Adrenal gland (tissue), 5 donors: ENCODE data around the gene MARCHF6.

ENCODE experiments used
- CTCF ChIP-seq, 6 experiments: fragments of 450-650 bp in 4 of 6; fragments of 200-600 bp in 2 of 6; sonication (generic) in 1 of 6; IDR thresholded peaks; 1 replicate in 5 of 6; 2 replicates in 1 of 6; pipeline versions ENCODE4 v1.5.1 to v1.8.0; 2016 to 2021; ENCODE audit warnings: antibody characterized with exemption in 6 of 6, mild to moderate bottlenecking in 2 of 6, moderate library complexity in 1 of 6
- POLR2A ChIP-seq, 2 donors: fragments of 450-650 bp; IDR thresholded peaks; one replicate each; pipeline ENCODE4 v1.6.1; 2017; ENCODE audit warnings: antibody characterized with exemption in 2 of 2, mild to moderate bottlenecking in 2 of 2, moderate library complexity in 1 of 2
- donor health status: DM: no; HTN: no; CAD: no.

DNA sequence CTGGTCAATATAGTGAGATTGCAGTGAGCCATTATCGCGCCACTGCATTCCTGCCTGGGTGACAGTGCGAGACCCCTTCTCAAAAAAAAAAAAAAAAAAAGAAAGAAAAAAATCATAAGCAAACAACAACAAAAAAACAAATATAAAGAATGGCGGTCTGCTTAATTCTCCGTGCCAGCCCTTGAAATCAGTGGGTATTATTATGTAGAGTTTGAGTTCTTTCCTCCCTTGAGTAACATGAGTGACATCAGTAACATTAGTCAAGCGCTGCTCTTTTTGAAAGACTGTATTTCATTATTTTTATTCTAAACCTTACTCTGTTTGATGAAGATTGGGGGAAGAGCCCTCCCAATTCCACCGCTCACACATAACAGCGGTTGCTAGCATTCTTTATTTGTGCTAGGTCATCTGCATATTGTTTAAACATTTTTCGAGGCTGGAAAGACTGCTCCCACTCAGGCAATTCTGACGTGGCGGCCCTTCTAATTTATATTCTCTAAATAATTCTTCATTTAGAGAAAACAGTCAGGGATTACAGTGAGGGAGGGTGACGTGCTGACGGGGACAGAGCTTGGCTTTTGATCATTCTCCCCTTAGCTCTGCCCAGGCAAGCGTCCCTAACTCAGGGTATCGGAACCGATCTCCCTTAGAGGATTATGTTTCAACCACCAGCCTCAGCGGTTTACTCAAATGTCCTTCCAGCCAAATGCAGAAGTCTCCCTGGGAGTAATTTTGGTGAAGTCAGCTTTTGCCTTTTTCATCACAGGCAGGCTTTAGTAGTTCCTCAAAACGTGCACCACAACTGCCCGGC lies 860 bp upstream of the MARCHF6 start:
- no peak for TF ChIP-seq POLR2A (IDR thresholded peaks at IDR 0.05)
- TF ChIP-seq CTCF (IDR thresholded peaks at IDR 0.05) = no peak
